Stimulated activated naive CD8-positive, alpha-beta T cell treated with anti-CD3 and anti-CD28 coated beads, Interleukin-15, Interleukin-2, amounts not matched to agents 100 ng/mL and 50 ng/mL, for 24 hours (primary cell): Measurements from ENCODE around the gene MAPK11.

ENCODE experiments used
- H3K27ac Mint-ChIP-seq: one replicate; pipeline ENCODE4 v1.8.0; 2021; ENCODE audit warnings: mild to moderate bottlenecking, mixed read lengths
- H3K27me3 Mint-ChIP-seq: one replicate; pipeline ENCODE4 v1.8.0; 2021; ENCODE audit warnings: mixed read lengths
- H3K36me3 Mint-ChIP-seq: one replicate; pipeline ENCODE4 v1.8.0; 2021; ENCODE audit warnings: low read depth, mixed read lengths
- H3K4me1 Mint-ChIP-seq: one replicate; pipeline ENCODE4 v1.8.0; 2021; ENCODE audit warnings: low read depth, mixed read lengths
- H3K4me3 Mint-ChIP-seq: one replicate; pipeline ENCODE4 v1.8.0; 2021; ENCODE audit warnings: mild to moderate bottlenecking, mixed read lengths
- H3K9me3 Mint-ChIP-seq: one replicate; pipeline ENCODE4 v1.8.0; 2021; ENCODE audit warnings: mixed read lengths

MAPK11 gene

GRCh38 chr22:50217543-50218152 lies 52.5 kb downstream of the MAPK11 start:
- no peaks in the 10 kb centered on the region for H3K9me3 Mint-ChIP-seq
- no peak overlapping the region for H3K4me3 Mint-ChIP-seq
- H3K27me3 Mint-ChIP-seq: no peaks in the 10 kb centered on the region
- peaks cover 20% of the 10 kb centered on the region for H3K36me3 Mint-ChIP-seq
- H3K27ac Mint-ChIP-seq: no peak overlapping the region
- H3K4me1 Mint-ChIP-seq: peaks cover 3% of the 10 kb centered on the region

- peaks cover 28% of the 10 kb centered on the region for H3K36me3 Mint-ChIP-seq
- no peaks in the 10 kb centered on the region for H3K9me3 Mint-ChIP-seq
- no peak overlapping the region for H3K27ac Mint-ChIP-seq
- H3K27me3 Mint-ChIP-seq: no peaks in the 10 kb centered on the region
- H3K4me1 Mint-ChIP-seq: peaks cover 3% of the 10 kb centered on the region
- no peak overlapping the region for H3K4me3 Mint-ChIP-seq
Observed at GRCh38 chr22:50216684-50217520, 53.3 kb downstream of the MAPK11 start.

- Mint-ChIP-seq H3K4me3 (no peak overlapping the region), H3K4me1 (peaks cover 5% of the 10 kb centered on the region), H3K27me3 (no peaks in the 10 kb centered on the region), H3K27ac (no peak overlapping the region), H3K9me3 (no peaks in the 10 kb centered on the region), H3K36me3 (peaks cover 31% of the 10 kb centered on the region)
Observed at GRCh38 chr22:50216055-50216683, 54.0 kb downstream of the MAPK11 start.

- no peaks in the 10 kb centered on the region for H3K27me3 Mint-ChIP-seq
- H3K9me3 Mint-ChIP-seq: no peaks in the 10 kb centered on the region
- no peak overlapping the region for H3K4me3 Mint-ChIP-seq
- peaks cover 8% of the 10 kb centered on the region for H3K4me1 Mint-ChIP-seq
- peaks cover 34% of the 10 kb centered on the region for H3K36me3 Mint-ChIP-seq
- H3K27ac Mint-ChIP-seq: no peak overlapping the region
Observed at GRCh38 chr22:50215297-50216054, 54.7 kb downstream of the MAPK11 start.
